GM18870 (cell line): Measurements from ENCODE around the gene GBA3.

Experiments used
- ATAC-seq: cut with Tn5 transposase; IDR thresholded peaks from one replicate; pipeline ENCODE4 v1.9.1; 2021; ENCODE audit warnings: moderate library complexity; ENCODE audit not compliant: unreplicated experiment

The GBA3 gene

DNA sequence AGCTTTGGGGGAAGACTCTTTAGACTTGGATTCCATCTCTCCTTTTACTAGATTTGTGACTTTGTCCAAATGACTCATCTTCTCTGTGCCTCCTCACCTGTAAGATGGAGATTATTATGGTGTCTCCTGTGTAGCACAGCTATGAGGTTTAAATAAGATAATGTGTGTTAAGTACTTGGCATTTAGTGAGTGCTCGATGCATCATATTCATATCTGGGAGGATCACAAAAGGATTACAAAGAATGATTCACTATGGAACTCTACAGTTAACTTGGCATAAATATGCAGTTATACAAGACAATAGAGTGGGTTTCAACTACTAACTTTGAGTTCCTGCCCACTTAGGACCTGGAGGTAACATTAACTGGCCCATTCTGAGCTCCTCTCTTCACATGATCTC lies 2.3 kb downstream of the GBA3 start:
- no peak for ATAC-seq

GRCh38 chr4:22695917-22696316 lies 3.2 kb downstream of the GBA3 start:
- ATAC-seq, result no peak

DNA sequence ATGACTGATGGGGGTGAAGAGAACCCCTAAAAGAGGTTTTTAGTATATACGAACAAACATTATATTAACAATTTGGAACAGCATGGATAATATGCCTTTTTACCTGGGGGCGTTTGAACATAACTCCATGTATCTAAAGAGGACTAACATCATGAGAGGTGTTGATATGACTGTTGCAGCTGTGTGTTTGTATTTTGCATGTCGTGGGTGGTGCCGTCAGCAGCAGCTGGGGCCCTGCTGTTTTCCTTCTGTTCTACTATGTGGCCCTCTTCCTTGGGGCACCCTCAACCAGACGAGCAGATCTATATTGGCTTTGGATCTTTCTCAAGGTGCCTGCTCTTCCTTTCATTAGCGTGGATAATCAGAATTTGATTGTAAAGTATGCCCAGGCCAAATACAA lies 11.2 kb downstream of the GBA3 start:
- no peak for ATAC-seq

- ATAC-seq, result peak; percentile 86
These were observed 14.7 kb downstream of the GBA3 start for GRCh38 chr4:22707390-22707789.

DNA sequence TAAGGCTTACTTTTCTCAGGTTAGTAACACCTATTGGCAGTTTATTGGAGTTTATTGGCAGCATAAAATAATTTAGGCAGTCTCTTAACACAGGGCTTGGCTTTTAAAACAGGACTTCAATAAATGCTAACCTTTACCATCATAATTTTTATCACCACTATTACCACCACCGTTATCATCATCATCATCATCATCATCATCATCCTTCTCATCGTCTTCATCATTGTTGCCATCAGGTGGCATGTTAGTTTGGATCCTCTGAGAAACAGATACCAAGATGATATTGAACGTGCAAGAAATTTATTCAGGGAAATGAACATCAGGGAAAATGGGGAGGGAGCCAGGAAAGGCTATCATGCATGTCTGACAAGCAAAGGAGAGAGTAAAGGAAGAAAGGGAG lies 16.2 kb downstream of the GBA3 start:
- ATAC-seq, result no peak

DNA sequence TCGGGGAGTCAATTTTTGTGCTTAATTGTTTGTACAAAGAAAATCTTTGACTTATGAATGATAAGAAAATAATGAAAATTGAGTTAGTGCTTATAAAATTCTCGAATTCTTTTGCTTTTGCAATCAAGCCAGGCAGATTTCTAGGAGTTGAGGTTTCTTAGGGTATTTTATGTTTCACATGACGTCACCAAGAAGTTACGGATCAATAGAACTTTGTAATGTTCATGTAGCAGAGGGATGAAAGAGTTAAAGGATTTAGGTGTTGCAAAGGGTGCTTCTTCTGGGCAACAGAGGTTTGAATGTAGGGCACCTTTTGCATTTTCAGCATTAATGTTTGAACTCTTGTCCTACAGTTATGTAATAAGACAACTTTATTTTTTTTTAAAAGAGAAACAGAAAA lies 19.4 kb downstream of the GBA3 start:
- ATAC-seq, result no peak

DNA sequence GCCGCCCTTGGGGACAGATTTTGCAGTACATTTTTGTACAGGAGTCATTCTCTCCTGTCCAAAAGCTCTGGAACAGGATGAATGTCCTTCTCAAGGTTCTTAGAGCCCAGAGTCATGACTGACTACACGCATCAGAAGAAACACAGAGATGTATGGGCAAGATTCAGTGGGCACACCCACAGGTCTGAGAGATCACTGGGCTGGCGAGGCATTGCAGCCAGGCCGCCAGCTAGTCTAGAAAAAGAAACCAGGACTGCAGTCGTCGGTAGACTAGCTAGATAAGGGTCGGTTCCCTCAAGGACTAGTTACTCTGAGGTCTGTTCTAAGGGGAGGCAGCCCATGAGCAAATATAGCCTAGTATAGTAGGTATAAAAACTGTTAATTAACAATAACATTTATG lies 19.8 kb downstream of the GBA3 start:
- ATAC-seq, result no peak

- ATAC-seq, result no peak
These were observed 21.1 kb downstream of the GBA3 start for GRCh38 chr4:22713841-22714240.

GRCh38 chr4:22719218-22719617 lies 26.5 kb downstream of the GBA3 start:
- ATAC-seq, result no peak

DNA sequence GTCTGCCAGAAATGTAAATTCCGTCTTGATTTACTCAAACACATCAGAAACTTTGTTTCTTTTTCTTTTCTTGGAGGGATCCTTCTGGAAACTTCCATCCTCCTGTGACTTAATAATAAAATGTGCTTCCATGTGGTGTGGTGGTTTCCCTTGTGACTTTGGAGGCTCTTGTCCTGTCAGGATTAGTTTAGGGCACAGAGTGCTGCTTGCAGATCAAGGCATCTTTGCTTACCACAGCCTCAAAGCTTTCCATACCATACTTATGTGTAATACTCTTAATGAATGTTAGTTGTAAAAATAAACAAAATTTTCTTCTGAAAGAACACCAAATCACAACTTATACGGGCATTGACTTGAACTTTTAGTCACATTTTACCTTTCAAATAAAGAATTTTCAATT lies 27.4 kb downstream of the GBA3 start:
- no peak for ATAC-seq

DNA sequence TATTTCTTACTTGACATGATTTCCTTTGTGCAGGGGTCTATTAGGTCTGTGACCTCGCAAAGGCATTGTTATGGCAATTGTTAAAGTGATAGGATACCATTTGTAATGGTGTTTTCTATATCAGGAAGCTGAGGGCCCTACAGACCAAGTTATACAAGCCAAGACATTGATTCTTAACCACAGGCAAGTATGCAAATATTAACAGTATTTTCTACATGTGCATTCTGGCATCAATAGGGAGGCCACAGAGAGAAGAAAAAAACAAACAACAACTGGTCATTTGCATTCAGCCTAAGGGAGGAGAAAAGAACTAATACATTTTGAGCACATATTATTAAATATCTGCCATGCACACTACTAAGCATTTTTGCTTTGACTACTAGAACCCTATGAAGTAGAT lies 28.5 kb downstream of the GBA3 start:
- ATAC-seq, result no peak

GRCh38 chr4:22730021-22730420 lies 37.3 kb downstream of the GBA3 start:
- ATAC-seq, result peak; percentile 54

DNA sequence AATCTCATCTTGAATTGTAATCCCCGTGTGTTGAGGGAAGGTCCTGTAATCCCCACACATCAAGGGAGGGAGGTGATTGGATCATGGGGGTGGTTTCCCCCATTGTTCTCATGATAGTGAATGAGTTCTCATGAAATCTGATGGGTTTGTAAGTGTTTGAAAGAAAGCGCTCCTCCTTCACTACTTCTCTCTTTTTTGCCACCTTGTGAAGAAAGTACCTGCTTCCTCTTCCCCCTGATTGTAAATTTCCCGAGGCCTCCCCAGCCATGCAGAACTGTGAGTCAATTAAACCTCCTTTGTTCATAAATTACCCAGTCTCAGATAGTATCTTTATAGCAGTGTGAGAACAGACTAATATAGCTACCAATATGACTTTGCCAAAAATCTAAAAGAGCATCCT lies 41.1 kb downstream of the GBA3 start:
- no peak for ATAC-seq

DNA sequence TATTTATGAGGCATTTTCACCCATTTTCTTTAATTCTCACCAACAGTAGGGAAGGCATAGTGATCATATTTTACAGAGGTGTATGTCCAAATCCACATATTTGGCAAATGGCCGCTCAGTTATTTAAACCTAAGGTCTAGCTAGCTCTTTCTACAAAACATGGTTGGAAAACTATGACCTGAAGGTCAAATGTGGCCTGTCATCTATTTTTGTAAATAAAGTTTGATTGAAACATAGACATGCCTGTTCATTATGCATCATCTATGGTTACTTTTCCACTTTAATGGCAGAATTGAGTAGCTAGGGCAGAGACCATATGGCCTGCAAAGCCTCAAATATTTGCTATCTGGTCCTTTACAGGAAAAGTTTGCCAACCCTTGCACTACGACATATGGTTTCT lies 44.2 kb downstream of the GBA3 start:
- no peak for ATAC-seq

- ATAC-seq, result no peak
These were observed 47.2 kb downstream of the GBA3 start for GRCh38 chr4:22739968-22740367.

GRCh38 chr4:22741744-22742143 lies 49.0 kb downstream of the GBA3 start:
- no peak for ATAC-seq

GRCh38 chr4:22743290-22743689 lies 50.6 kb downstream of the GBA3 start:
- ATAC-seq, result no peak

GRCh38 chr4:22744478-22745062 lies 51.8 kb downstream of the GBA3 start:
- no peak for ATAC-seq

GRCh38 chr4:22745234-22745633 lies 52.5 kb downstream of the GBA3 start:
- no peak for ATAC-seq

DNA sequence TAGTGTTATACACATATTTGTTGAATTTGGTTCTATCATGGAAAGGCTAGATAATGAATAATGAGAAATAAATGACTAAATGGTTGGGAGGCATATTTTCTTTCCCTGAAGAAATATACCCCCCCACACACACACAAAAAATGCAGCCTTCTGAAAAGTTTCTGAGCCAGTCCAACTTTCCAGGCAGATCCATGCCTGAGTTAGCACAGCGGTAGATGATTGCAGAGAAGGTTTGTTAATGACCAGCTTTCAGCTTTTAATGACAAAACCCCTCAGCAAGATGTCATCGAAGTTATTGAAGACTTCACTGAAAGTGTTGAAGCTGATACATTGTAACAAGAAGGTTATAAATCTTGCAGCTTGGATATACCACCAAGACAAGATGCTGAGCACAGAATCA lies 61.4 kb downstream of the GBA3 start:
- no peak for ATAC-seq

DNA sequence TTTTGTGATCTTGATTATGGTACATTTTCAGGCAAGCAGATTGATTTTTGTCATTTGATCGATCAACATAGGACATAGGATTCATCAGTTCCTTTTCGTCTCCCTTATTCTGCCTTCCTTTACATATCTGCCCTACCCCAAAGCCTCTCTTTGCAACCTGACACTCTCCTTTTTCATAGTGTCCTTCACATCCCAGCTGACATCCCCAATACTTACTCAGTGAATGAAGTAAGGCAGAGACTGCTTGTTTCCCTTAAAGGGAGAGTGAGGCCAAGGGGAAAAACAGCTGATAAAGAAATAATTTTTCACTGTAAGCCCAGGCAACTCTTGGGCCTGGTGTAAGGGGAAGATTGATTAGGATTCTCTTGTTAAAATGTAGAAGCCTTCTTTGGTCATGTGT lies 69.8 kb downstream of the GBA3 start:
- no peak for ATAC-seq

- ATAC-seq, result peak; percentile 77
These were observed 71.4 kb downstream of the GBA3 start for GRCh38 chr4:22764183-22764582.

DNA sequence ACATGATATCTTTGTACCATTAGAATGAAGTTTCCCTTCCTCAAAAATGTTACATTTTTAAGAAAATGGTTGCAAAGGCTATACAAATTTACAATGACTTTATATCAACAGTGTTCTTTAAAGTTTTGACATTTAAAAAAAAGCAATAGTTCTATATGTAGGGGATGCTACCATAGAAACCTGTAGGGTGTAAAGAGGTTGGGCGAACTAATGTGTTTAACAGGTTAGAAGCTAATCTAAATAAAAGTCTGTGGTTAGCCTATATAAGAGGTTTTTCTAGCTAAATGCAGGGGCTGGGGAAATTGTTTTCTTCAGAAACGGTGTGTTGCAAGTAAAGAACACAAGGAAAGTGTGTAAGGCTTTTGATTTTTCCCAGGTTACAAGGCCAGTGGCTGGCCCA lies 73.3 kb downstream of the GBA3 start:
- no peak for ATAC-seq
